Activated T-cell treated with anti-CD3 and anti-CD28 coated beads, Interleukin-2, amount 50 U/mL, for 72 hours (primary cell): Measurements from ENCODE around the gene APOB. TPM values are rescaled to one million over a fixed set of nuclear protein-coding genes. Genes with fewer than 3 reads are reported as not detected.

Source experiments
- ATAC-seq, 2 donors: fragments of 150-1000 bp; cut with Tn5 transposase; replicated peaks in 1 of 2; 2 replicates each; pipeline ENCODE4 v1.10.0; 2021; ENCODE audit warnings: moderate library complexity in 2 of 2, mild to moderate bottlenecking in 1 of 2
- DNase-seq, 2 donors: peaks; one replicate each; pipeline ENCODE4 v3.0.0; 2021 to 2022; ENCODE audit warnings: mixed read lengths in 1 of 2
- H3K27ac Mint-ChIP-seq: one replicate; pipeline ENCODE4 v1.8.0; 2022; ENCODE audit warnings: mild to moderate bottlenecking, moderate library complexity, mixed read lengths
- H3K27me3 Mint-ChIP-seq: one replicate; pipeline ENCODE4 v1.8.0; 2022; ENCODE audit warnings: low read depth, mixed read lengths
- H3K36me3 Mint-ChIP-seq, 2 donors: one replicate each; pipeline ENCODE4 v1.8.0; 2022; ENCODE audit warnings: mixed read lengths in 2 of 2, mild to moderate bottlenecking in 1 of 2; ENCODE audit not compliant: insufficient read depth in 2 of 2
- H3K4me1 Mint-ChIP-seq: one replicate; pipeline ENCODE4 v1.8.0; 2022; ENCODE audit warnings: low read depth, mixed read lengths
- H3K4me3 Mint-ChIP-seq, 2 donors: one replicate each; pipeline ENCODE4 v1.8.0; 2022; ENCODE audit warnings: mild to moderate bottlenecking in 2 of 2, mixed read lengths in 2 of 2, moderate library complexity in 2 of 2
- H3K9me3 Mint-ChIP-seq, 2 donors: one replicate each; pipeline ENCODE4 v1.8.0; 2022; ENCODE audit warnings: mixed read lengths in 2 of 2
- total RNA-seq, 2 donors: library from RNA; stranded (reverse); gene quantifications; one replicate each; pipeline ENCODE4 v1.2.3, GENCODE V29; 2022

APOB gene
- total RNA-seq, 2 donors from 2014 or later: not detected

- Mint-ChIP-seq H3K27me3 (no peaks in the 10 kb centered on the region), H3K4me1 (no peaks in the 10 kb centered on the region), H3K27ac (no peak overlapping the region), H3K36me3 (no peaks in the 10 kb centered on the region), H3K9me3 (no peaks in the 10 kb centered on the region), H3K4me3 (no peak overlapping the region)
- ATAC-seq (no peak), DNase-seq (no peak)
Measured at GRCh38 chr2:21024198-21024597, 19.7 kb downstream of the APOB start.

- Mint-ChIP-seq H3K27ac (no peak overlapping the region), H3K4me1 (no peaks in the 10 kb centered on the region), H3K36me3 (no peaks in the 10 kb centered on the region), H3K9me3 (no peaks in the 10 kb centered on the region), H3K27me3 (peaks cover 2% of the 10 kb centered on the region), H3K4me3 (no peak overlapping the region)
- ATAC-seq (no peak), DNase-seq (no peak)
Measured at GRCh38 chr2:21023419-21024181, 20.3 kb downstream of the APOB start.

- Mint-ChIP-seq H3K4me3 (no peak overlapping the region), H3K27me3 (peaks cover 10% of the 10 kb centered on the region), H3K36me3 (no peaks in the 10 kb centered on the region), H3K4me1 (no peaks in the 10 kb centered on the region), H3K9me3 (no peaks in the 10 kb centered on the region), H3K27ac (no peak overlapping the region)
- DNase-seq (no peak), ATAC-seq (no peak)
Measured at GRCh38 chr2:21022792-21023367, 21.0 kb downstream of the APOB start.

GRCh38 chr2:21021430-21021829, 22.4 kb downstream of the APOB start:
- Mint-ChIP-seq H3K4me3 (no peak overlapping the region), H3K27me3 (peaks cover 10% of the 10 kb centered on the region), H3K9me3 (no peaks in the 10 kb centered on the region), H3K36me3 (no peaks in the 10 kb centered on the region), H3K4me1 (no peaks in the 10 kb centered on the region), H3K27ac (no peak overlapping the region)
- ATAC-seq (no peak), DNase-seq (no peak)

GRCh38 chr2:21020668-21021288, 23.1 kb downstream of the APOB start:
- no peaks in the 10 kb centered on the region for H3K4me1 Mint-ChIP-seq
- no peaks in the 10 kb centered on the region for H3K9me3 Mint-ChIP-seq
- no peak for DNase-seq
- H3K36me3 Mint-ChIP-seq: no peaks in the 10 kb centered on the region
- no peak for ATAC-seq
- no peak overlapping the region for H3K27ac Mint-ChIP-seq
- no peak overlapping the region for H3K4me3 Mint-ChIP-seq
- peaks cover 10% of the 10 kb centered on the region for H3K27me3 Mint-ChIP-seq

GRCh38 chr2:21020031-21020667, 23.7 kb downstream of the APOB start:
- no peaks in the 10 kb centered on the region for H3K4me1 Mint-ChIP-seq
- H3K36me3 Mint-ChIP-seq: no peaks in the 10 kb centered on the region
- no peaks in the 10 kb centered on the region for H3K9me3 Mint-ChIP-seq
- no peak overlapping the region for H3K4me3 Mint-ChIP-seq
- no peak for DNase-seq
- no peak for ATAC-seq
- peaks cover 10% of the 10 kb centered on the region for H3K27me3 Mint-ChIP-seq
- H3K27ac Mint-ChIP-seq: no peak overlapping the region

- no peaks in the 10 kb centered on the region for H3K36me3 Mint-ChIP-seq
- ATAC-seq (no peak), DNase-seq (no peak)
- H3K4me3 Mint-ChIP-seq: no peak overlapping the region
- no peak overlapping the region for H3K27ac Mint-ChIP-seq
- no peaks in the 10 kb centered on the region for H3K4me1 Mint-ChIP-seq
- peaks cover 10% of the 10 kb centered on the region for H3K27me3 Mint-ChIP-seq
- no peaks in the 10 kb centered on the region for H3K9me3 Mint-ChIP-seq
Measured at GRCh38 chr2:21019678-21020021, 24.2 kb downstream of the APOB start.

- no peak for DNase-seq
- H3K36me3 Mint-ChIP-seq: no peaks in the 10 kb centered on the region
- H3K4me3 Mint-ChIP-seq: no peak overlapping the region
- no peak overlapping the region for H3K27ac Mint-ChIP-seq
- peaks cover 10% of the 10 kb centered on the region for H3K27me3 Mint-ChIP-seq
- no peaks in the 10 kb centered on the region for H3K4me1 Mint-ChIP-seq
- ATAC-seq: no peak
- no peaks in the 10 kb centered on the region for H3K9me3 Mint-ChIP-seq
Measured at GRCh38 chr2:21019000-21019677, 24.7 kb downstream of the APOB start.

- ATAC-seq (no peak), DNase-seq (no peak)
- no peak overlapping the region for H3K4me3 Mint-ChIP-seq
- no peaks in the 10 kb centered on the region for H3K9me3 Mint-ChIP-seq
- peaks cover 16% of the 10 kb centered on the region for H3K27me3 Mint-ChIP-seq
- no peak overlapping the region for H3K27ac Mint-ChIP-seq
- H3K4me1 Mint-ChIP-seq: no peaks in the 10 kb centered on the region
- H3K36me3 Mint-ChIP-seq: no peaks in the 10 kb centered on the region
Measured at GRCh38 chr2:21018290-21018689, 25.6 kb downstream of the APOB start.

GRCh38 chr2:21017748-21018276, 26.1 kb downstream of the APOB start:
- DNase-seq: no peak
- H3K4me3 Mint-ChIP-seq: no peak overlapping the region
- no peak overlapping the region for H3K27ac Mint-ChIP-seq
- no peaks in the 10 kb centered on the region for H3K36me3 Mint-ChIP-seq
- H3K27me3 Mint-ChIP-seq: peaks cover 16% of the 10 kb centered on the region
- H3K9me3 Mint-ChIP-seq: no peaks in the 10 kb centered on the region
- ATAC-seq: no peak
- H3K4me1 Mint-ChIP-seq: no peaks in the 10 kb centered on the region

- no peak overlapping the region for H3K4me3 Mint-ChIP-seq
- H3K9me3 Mint-ChIP-seq: no peaks in the 10 kb centered on the region
- ATAC-seq (no peak), DNase-seq (no peak)
- no peaks in the 10 kb centered on the region for H3K4me1 Mint-ChIP-seq
- no peak overlapping the region for H3K27ac Mint-ChIP-seq
- H3K36me3 Mint-ChIP-seq: no peaks in the 10 kb centered on the region
- H3K27me3 Mint-ChIP-seq: peaks cover 16% of the 10 kb centered on the region
Measured at GRCh38 chr2:21015281-21015645, 28.6 kb downstream of the APOB start.

GRCh38 chr2:21014364-21015280, 29.3 kb downstream of the APOB start:
- no peak overlapping the region for H3K4me3 Mint-ChIP-seq

More at GRCh38 chr2:21014364-21015280, 29.3 kb downstream of the APOB start:
- H3K36me3 Mint-ChIP-seq: no peaks in the 10 kb centered on the region
- no peak overlapping the region for H3K27ac Mint-ChIP-seq
- H3K27me3 Mint-ChIP-seq: peaks cover 20% of the 10 kb centered on the region
- ATAC-seq: no peak
- H3K9me3 Mint-ChIP-seq: no peaks in the 10 kb centered on the region
- H3K4me1 Mint-ChIP-seq: no peaks in the 10 kb centered on the region
- DNase-seq: no peak
